A549 treated with Mapracorat at 1 μM for 4 hours (cell line): Measurements from ENCODE around the gene OR2S2. TPM values are rescaled to one million over a fixed set of nuclear protein-coding genes. Genes with fewer than 3 reads are reported as not detected.

Source experiments
- total RNA-seq: library from RNA; stranded (reverse); fragments of 200-300 nt; extraction: Qiagen RNA extraction; gene quantifications from 5 replicates; pipeline ENCODE4 v1.2.3, GENCODE V29; 2022

Gene OR2S2, protein sequence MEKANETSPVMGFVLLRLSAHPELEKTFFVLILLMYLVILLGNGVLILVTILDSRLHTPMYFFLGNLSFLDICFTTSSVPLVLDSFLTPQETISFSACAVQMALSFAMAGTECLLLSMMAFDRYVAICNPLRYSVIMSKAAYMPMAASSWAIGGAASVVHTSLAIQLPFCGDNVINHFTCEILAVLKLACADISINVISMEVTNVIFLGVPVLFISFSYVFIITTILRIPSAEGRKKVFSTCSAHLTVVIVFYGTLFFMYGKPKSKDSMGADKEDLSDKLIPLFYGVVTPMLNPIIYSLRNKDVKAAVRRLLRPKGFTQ
- total RNA-seq = not detected in 5 replicates

DNA sequence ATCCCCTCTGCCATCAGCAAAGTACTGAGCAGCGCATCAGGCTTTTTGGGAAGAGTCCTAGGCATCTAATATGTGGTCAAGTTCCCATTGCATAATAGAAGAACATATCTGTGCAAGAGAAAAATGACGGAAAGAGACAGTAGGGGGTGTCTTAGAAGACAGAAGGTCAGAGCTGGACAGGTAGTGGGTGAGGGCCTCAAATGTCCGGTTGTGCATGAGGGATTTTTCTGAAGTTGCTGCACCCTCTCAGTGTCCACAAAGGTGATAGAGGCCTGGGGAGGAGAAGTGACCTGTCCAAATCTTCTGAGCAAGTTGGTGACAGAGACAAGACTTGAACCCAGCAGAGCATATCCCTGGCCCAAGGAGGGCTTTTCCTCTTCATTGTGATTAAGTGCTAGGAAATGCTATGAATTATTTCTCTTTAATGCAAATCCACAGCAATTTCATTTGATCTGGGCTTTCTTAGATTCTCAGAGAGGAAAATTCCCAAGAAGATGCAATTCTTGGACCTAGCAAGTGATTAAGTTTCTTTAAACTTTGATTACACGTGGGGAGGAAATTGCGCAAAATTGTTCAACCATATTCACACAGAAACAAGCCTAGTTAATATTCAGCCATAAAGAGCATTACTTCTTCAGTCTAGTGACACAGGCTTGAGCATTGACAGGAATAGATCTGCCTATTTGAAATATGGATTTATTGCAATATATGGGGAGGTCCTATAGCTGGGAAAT lies at the start of gene OR2S2:
Gene OR2S2, minus strand, starts transcription at position 51 of the 734 bp plus-strand sequence. CDS start 56 bp downstream, outside the sequence.

DNA sequence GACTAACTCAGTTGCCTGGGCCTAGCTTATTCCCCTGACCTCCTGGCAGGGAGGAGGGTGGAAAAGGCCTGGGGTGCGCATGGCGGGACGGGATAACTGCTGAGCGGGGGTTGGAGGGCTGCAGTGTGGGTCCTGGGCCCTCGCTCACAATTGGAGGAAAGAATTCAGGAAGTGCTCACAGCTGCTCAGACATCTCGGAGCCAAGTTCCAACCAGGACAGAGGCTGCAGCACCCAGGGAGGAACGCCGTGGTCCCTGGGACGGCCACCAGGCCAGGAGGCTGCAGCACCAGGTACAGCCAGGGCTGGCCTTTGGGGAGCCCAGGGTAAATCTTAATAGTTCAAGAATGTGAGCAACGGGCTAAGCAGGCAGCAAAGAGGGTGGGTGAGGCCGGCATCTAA lies 48.7 kb downstream of the OR2S2 start, which contains the start of gene SPAAR:
Gene SPAAR, plus strand, starts transcription at position 217 of the 400 bp plus-strand sequence. CDS start 974 bp downstream, outside the sequence.

Other genes with a start within 250 kb of the OR2S2 start
- gene TLN1, start 226.0 kb downstream of the OR2S2 start, total RNA-seq = 115 to 134 TPM (median 121 TPM) in 5 replicates
- 57.0 to 61.1 TPM (median 57.9 TPM) in 5 replicates for gene CREB3, start 225.5 kb downstream of the OR2S2 start, total RNA-seq
- 28.0 to 39.6 TPM (median 34.5 TPM) in 5 replicates for gene GBA2, start 208.9 kb downstream of the OR2S2 start, total RNA-seq
- 12.2 to 16.2 TPM (median 15.3 TPM) in 5 replicates for gene RGP1, start 208.9 kb downstream of the OR2S2 start, total RNA-seq
- gene MSMP, start 203.9 kb downstream of the OR2S2 start, total RNA-seq = not detected in 5 replicates
- gene NPR2, start 166.6 kb downstream of the OR2S2 start, total RNA-seq = 4.8 to 6.6 TPM (median 5.5 TPM) in 5 replicates
- 0.34 to 0.74 TPM (median 0.56 TPM) in 5 replicates for gene SPAG8, start 145.9 kb downstream of the OR2S2 start, total RNA-seq
- 72.1 to 115 TPM (median 100 TPM) in 5 replicates for gene HINT2, start 143.1 kb downstream of the OR2S2 start, total RNA-seq
- gene FAM221B, start 129.4 kb downstream of the OR2S2 start, total RNA-seq = not detected in 5 replicates
- gene TMEM8B, start 128.9 kb downstream of the OR2S2 start, total RNA-seq = 2.0 to 4.0 TPM (median 3.5 TPM) in 5 replicates
- not detected in 5 replicates for gene OR13J1, start 87.8 kb downstream of the OR2S2 start, total RNA-seq
- gene HRCT1, start 52.0 kb downstream of the OR2S2 start, total RNA-seq = 0.32 to 0.51 TPM (median 0.40 TPM) in 5 replicates
- gene SPAAR, start 48.7 kb downstream of the OR2S2 start, total RNA-seq = 0.13 TPM in 1 of 5 replicates, not detected in the others
- gene RECK, start 78.8 kb upstream of the OR2S2 start, total RNA-seq = 5.2 to 6.2 TPM (median 5.8 TPM) in 5 replicates
- gene GLIPR2, start 178.6 kb upstream of the OR2S2 start, total RNA-seq = 7.9 to 10.6 TPM (median 9.4 TPM) in 5 replicates
- gene CCIN, start 211.2 kb upstream of the OR2S2 start, total RNA-seq = 0.06 to 0.08 TPM in 2 of 5 replicates, not detected in the others
- 328 to 427 TPM (median 379 TPM) in 5 replicates for gene CLTA, start 232.8 kb upstream of the OR2S2 start, total RNA-seq